Activated CD8-positive, alpha-beta memory T cell treated with anti-CD3 and anti-CD28 coated beads for 24 hours (primary cell): ENCODE measurements around the gene MICU1.

Experiments used
- DNase-seq: peaks from one replicate; pipeline ENCODE4 v3.0.0-alpha.2; 2020

MICU1 gene

DNA sequence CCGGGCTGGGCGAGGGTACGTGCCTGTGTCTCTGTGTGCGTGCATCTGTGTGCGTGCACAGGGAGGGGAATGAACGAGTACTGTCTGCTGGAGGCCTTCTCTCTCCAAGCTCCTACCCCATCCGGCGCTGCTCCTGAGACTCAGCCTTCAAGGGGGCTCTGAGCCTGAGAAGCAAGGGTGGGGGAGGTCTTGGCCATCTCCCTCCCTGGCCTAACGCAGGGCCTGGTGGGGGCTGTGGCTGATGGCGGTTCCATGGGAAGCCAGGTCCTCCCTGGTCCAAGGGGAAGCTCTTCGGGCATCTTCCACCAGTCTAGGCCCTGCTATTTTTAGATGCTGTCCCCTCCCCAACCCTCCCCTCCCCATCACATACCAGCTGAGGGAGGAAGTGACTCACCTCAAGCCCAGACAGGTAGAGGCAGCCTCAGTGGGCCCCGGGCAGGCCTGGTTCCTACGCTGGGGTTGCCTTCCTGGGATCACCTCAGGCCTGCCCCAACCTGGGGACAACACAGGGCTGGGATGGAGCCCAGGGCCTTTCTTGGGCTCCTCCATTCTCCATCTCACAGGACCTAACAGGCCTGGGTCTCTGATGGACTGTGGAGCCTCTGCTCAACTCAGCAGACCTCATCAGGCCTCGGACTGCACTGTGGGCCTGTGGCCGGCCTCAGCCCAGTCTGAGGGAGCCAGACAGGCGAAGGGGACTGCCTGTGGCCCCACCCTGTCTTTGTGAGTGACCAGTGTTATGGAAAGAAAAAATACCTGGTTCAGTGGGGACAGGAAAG is 303.4 kb downstream of the MICU1 start:
- peak; percentile 81 for DNase-seq

DNA sequence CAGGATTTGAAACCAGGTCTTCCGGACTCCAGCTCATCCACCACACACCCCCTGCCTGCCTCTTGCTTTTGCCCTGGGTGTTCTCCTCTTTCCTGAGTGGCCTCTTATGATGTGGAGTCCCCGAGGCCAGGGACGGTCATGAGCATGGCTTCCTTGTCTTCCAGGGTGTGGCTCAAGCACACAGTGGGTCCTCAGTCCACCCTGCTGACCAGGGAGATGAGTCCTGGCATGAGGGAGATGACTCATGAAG is 303.9 kb downstream of the MICU1 start:
- DNase-seq, result no peak

DNA sequence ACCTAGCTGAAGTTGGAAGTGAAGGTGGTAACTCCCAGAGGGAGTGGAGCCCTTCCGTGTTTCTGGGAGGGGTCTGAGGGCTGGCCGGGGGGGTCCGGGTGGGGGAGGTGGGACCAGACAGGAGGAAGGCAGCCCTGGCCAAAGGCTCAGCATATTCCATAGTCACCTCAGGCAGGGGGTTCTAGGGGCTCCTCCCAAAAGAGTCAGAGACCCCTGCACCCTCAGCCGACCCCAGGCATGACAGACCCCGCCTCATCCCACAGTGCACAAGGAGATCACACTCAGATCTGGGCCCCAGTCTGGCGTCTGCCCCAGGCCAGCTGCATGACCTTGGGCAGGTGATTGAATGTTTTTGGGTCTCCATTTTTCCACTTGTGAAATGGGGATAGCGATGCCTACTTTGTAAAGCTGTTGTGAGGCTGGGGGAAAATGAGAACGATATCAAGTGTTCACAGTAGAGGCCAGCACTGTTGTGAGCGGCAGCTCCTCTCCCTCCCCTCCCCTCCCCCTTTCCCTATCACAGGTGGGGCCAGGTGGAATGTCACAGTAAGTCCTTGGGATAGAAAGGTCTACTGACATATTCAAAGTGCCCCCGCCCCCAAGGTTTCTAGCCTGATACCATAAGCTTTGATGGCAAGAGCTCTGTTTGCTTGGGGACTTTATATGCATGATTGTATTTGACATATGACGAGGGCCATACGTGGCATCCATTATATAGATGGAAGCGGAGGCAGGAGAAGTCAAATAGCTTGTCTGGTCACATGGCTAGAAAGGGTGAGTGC is 304.4 kb downstream of the MICU1 start:
- DNase-seq, result no peak

DNA sequence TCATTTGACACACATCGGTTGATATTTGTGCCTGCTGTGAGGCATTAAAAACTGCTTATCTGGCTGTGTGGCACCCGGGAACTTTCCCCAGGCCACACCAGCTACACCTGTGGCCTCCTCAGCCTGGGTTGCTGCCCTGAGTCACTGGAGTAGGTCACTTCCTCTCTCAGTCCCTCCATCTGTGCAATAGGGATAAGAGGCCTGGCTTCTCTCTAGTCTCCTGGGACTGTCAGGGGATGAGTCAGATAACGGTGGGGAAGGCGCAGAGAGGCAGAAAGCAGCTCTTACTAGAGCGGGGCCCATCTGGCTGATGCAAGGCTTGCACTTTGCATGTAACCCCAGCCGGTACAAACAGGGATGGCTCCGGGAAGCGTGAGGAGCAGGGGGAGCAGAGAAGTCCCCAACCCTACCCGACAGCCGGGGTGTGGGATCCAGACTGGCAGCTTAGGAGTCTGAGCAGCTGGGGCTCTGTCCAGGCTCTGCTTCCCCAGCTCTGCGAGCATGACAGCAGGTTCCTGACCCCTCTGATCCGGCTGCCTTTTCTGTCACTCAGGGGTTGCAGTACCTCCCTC is 305.1 kb downstream of the MICU1 start:
- peak; percentile 86 for DNase-seq

DNA sequence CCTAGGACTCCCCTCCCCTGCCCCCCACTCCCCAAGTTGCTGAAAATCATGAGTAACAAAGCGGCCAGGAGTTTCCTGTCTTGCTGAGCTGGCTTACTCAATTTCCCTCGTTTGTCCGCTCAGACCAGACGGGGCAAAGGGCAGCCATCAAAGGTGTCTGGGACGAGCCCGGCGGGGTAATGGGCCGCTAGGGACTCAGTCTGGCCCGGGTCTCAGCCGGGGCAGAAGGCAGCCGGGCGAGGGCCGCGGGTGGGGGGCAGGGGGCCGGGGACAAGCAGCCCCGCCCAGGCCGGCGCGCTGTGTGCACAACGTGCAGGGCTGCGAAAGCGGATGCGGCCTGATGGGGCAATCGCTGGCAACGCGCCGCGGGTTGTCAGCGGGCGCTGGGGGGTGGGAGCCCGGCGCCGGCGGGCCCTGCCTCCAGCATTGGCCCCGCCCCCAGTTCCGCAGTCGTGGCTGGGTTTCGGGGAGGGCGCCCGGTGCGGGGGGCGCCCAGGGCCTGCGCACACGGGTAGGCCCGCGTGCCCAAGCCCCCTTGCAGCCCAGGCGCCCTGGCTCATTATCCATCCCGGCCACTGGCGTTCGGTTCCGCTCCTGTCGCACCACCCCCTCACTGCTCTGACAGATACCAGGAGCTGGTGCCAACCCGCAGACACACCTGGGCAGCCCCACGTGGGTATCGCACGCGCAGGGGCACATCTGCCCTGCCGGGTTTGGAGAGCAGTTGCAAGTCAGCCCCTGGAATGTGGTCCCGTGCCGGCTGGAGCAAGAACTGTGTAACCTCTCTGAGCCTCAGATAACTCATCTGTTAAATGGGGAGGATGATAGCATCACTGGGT is 306.2 kb downstream of the MICU1 start:
- DNase-seq, result peak; percentile 95

DNA sequence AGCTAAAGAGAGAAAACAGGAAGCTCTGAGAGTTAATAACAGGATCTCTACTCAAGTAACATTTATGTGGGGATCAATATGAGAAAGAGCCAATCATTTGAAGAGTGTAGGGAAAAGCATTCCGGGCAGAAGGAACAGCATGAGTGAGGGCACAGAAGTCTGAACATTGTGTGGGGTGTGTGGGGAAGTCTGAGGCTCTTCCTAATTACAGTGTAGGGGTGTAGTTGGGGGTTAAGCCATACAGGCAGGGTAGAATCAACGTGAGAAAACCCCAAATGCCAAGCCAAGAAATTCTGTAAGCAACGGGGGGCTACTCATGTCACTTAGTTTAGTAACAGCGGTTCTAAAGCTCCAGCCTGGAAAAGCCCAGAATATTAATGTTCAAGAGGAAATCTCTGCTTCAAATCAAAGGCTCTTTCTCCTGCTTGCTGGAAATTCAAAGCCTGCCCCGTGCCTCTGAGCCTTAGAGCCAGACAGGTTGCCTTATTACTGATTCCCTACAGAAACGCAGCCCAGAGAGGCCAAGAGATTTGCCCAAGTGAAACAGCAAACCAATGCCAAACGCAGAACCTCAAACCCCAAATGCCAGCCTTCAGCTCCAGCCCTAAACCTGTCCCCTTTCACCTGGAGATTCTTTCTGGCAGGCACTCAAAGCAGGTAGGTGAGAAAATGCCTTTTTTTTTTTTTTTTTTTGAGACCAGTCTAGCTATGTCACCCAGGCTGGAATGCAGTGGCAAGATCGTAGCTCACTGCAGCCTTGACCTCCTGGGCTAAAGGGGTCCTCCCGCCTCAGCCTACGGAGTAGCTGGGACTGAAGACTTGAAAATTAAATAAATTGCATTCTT is 307.2 kb downstream of the MICU1 start:
- DNase-seq, result no peak
